HepG2 (cell line): ENCODE results near the gene ZBTB7A. TPM values are rescaled to one million over a fixed set of nuclear protein-coding genes. Genes with fewer than 3 reads are reported as not detected.

ENCODE experiments used
- ATAC-seq: fragments of 200-7000 bp; cut with Tn5 transposase; 3 replicates; pipeline ENCODE4 v1.9.1; 2020; ENCODE audit warnings: mild to moderate bottlenecking, moderate library complexity
- BruUV-seq: library from RNA; stranded (reverse); fragments of 400-500 nt; replicated peaks from 2 replicates; lab custom pipeline; 2021; lab: Mats Ljungman, UMichigan
- CTCF ChIA-PET: fragments of 300-600 bp; formaldehyde crosslinking; extraction: SDS; loops from one replicate; lab custom pipeline; 2021; ENCODE audit warnings: low total read pairs, inconsistent platforms, low intra/inter-chr PET ratio; lab: Yijun Ruan, JAX
- POLR2A ChIA-PET: fragments of 350-600 bp; sonication (Branson Sonifier 250); formaldehyde crosslinking; loops from one replicate; lab custom pipeline; 2020; ENCODE audit warnings: antibody characterized with exemption, inconsistent platforms; lab: Yijun Ruan, JAX
- DNase-seq: peaks from one replicate; pipeline ENCODE4 v3.0.0-alpha.2; 2015; ENCODE audit warnings: low spot score
- FAIRE-seq: peaks from 3 replicates; lab custom pipeline; 2011; peaks lifted over from hg19 to GRCh38; lab: Jason Lieb, UNC
- H2AFZ ChIP-seq: one replicate; pipeline ENCODE4 v1.6.1; 2011; ENCODE audit warnings: low read length, inconsistent platforms
- H3K27ac ChIP-seq: fragments of 300-600 bp; 3 replicates; pipeline ENCODE4 v1.8.0; 2011; ENCODE audit warnings: mixed run types, mild to moderate bottlenecking, mixed read lengths, low read length, inconsistent platforms; ENCODE audit not compliant: insufficient read depth; ENCODE audit errors: extremely low read length
- H3K27me3 ChIP-seq, 2 experiments: fragments of 200-600 bp in 1 of 2; 2 replicates in 1 of 2; 3 replicates in 1 of 2; pipeline versions ENCODE4 v1.6.0 to v1.8.0; 2011; ENCODE audit warnings: low read length in 2 of 2, mild to moderate bottlenecking in 2 of 2, moderate library complexity in 2 of 2, inconsistent platforms in 1 of 2; ENCODE audit not compliant: insufficient read depth in 2 of 2, control insufficient read depth in 1 of 2
- H3K36me3 ChIP-seq, 2 experiments: fragments of 200-600 bp in 1 of 2; replicated peaks in 1 of 2; 2 replicates in 1 of 2; 3 replicates in 1 of 2; pipeline versions ENCODE4 v1.5.1 to v1.8.0; 2011; ENCODE audit warnings: low read length in 2 of 2, inconsistent platforms in 1 of 2; ENCODE audit not compliant: insufficient read depth in 2 of 2, control insufficient read depth in 1 of 2
- H3K4me1 ChIP-seq: 2 replicates; pipeline ENCODE4 v1.5.1; 2012; ENCODE audit warnings: low read length, inconsistent platforms; ENCODE audit not compliant: insufficient read depth
- H3K4me2 ChIP-seq: 2 replicates; pipeline ENCODE4 v1.6.0; 2011; ENCODE audit warnings: low read depth, low read length, inconsistent platforms
- H3K4me3 ChIP-seq, 3 experiments: fragments of 200-600 bp in 1 of 3; sonication (generic), shearing (Covaris generic) in 1 of 3; replicated peaks in 1 of 3; 2 replicates each; pipeline ENCODE4 v1.5.1; 2011 to 2016; ENCODE audit warnings: low read length in 3 of 3, inconsistent platforms in 2 of 3, low read depth in 2 of 3, mild to moderate bottlenecking in 2 of 3, control low read depth in 1 of 3, mixed read lengths in 1 of 3; ENCODE audit not compliant: insufficient read depth in 1 of 3
- H3K79me2 ChIP-seq: one replicate; pipeline ENCODE4 v1.6.1; 2011; ENCODE audit warnings: low read length, inconsistent platforms; ENCODE audit not compliant: insufficient read depth
- H3K9ac ChIP-seq: 2 replicates; pipeline ENCODE4 v1.6.0; 2011; ENCODE audit warnings: mild to moderate bottlenecking, low read depth, low read length, inconsistent platforms; ENCODE audit not compliant: insufficient read depth
- H3K9me3 ChIP-seq: 2 replicates; pipeline ENCODE4 v1.5.1; 2012; ENCODE audit warnings: mild to moderate bottlenecking, low read length
- H4K20me1 ChIP-seq: 2 replicates; pipeline ENCODE4 v1.6.0; 2011; ENCODE audit warnings: inconsistent platforms, mild to moderate bottlenecking, low read length, moderate library complexity; ENCODE audit not compliant: insufficient read depth
- CREM ChIP-seq, 2 experiments: sonication (generic) in 1 of 2; formaldehyde crosslinking in 1 of 2; IDR thresholded peaks; 2 replicates each; pipeline versions ENCODE4 v1.4.0 to v1.6.1; 2016 to 2020; ENCODE audit warnings: antibody characterized with exemption in 1 of 2, mild to moderate bottlenecking in 1 of 2, missing genetic modification reagents in 1 of 2
- DDIT3 ChIP-seq: sonication (generic); formaldehyde crosslinking; IDR thresholded peaks from 2 replicates; pipeline ENCODE4 v1.4.0; 2020; ENCODE audit warnings: mild to moderate bottlenecking, missing genetic modification reagents
- SKI ChIP-seq: fragments of 450-650 bp; IDR thresholded peaks from one replicate; pipeline ENCODE4 v1.6.1; 2018; ENCODE audit warnings: mild to moderate bottlenecking; ENCODE audit not compliant: partially characterized antibody
- STAT6 ChIP-seq: sonication (generic); formaldehyde crosslinking; IDR thresholded peaks from 2 replicates; pipeline ENCODE4 v1.4.0; 2020; ENCODE audit warnings: missing genetic modification reagents, mild to moderate bottlenecking, borderline replicate concordance
- ZNF691 ChIP-seq: sonication (generic); formaldehyde crosslinking; IDR thresholded peaks from 2 replicates; pipeline ENCODE4 v1.4.0; 2020; ENCODE audit warnings: missing genetic modification reagents, low read depth, mild to moderate bottlenecking, borderline replicate concordance
- WGBS: methylation state at CpG from one replicate; pipeline ENCODE4 v1.1.6; 2017; ENCODE audit warnings: low lambda C conversion rate; 5-methylcytosine and 5-hydroxymethylcytosine counted together
- in situ Hi-C: cut with HindIII; loops from 2 replicates; pipeline ENCODE4 v1.10.0; 2017; ENCODE audit warnings: low pct_unique_long_range_greater_than_20kb; ENCODE audit not compliant: extremely low pct_ligation_motif_present
- intact Hi-C: fragments of 100-400 bp; cut with micrococcal nuclease; formaldehyde crosslinking; loops from one replicate; pipeline ENCODE4 v1.10.0; 2022; ENCODE audit not compliant: unreplicated experiment
- polyA plus RNA-seq, 8 experiments: library from polyadenylated mRNA; depleted of rRNA in 3 of 8; stranded (reverse) in 7 of 8; unstranded in 1 of 8; fragments of >200 nt; fragmentation: Illumina TruSeq in 4 of 8; extraction: Trizol in 4 of 8; gene quantifications; 2 replicates each; pipeline versions ENCODE4 v1.2.1 to v1.2.3, GENCODE V29; 2011 to 2016; ENCODE audit warnings: low read depth in 4 of 8, missing spikeins in 1 of 8, mixed read lengths in 1 of 8; ENCODE audit not compliant: insufficient read depth in 1 of 8
- total RNA-seq, 5 experiments: library from RNA; depleted of rRNA; stranded (reverse); fragments of >200 nt; fragmentation: Illumina TruSeq; extraction: Trizol; gene quantifications; 2 replicates each; pipeline ENCODE4 v1.2.3, GENCODE V29; 2016; ENCODE audit warnings: low read depth in 1 of 5

The ZBTB7A gene
- total and polyA plus RNA-seq, 2 of the 13 experiments (the other 11 are each of a cell fraction or from before 2014, with no cell fraction given): 3.6 to 4.0 TPM

- Histone ChIP-seq H3K9ac (no peak overlapping the region), H3K79me2 (no peaks in the 10 kb centered on the region), H3K27me3 (no peaks in the 10 kb centered on the region), H3K4me1 (no peaks in the 10 kb centered on the region), H3K9me3 (no peaks in the 10 kb centered on the region), H2AFZ (no peak overlapping the region), H4K20me1 (no peaks in the 10 kb centered on the region), H3K4me3 (no peak overlapping the region), H3K4me2 (no peak overlapping the region), H3K27ac (no peak overlapping the region), H3K36me3 (peaks cover 9 to 27% of the 10 kb centered on the region in 2 experiments; a peak in 4 of 5 replicates)
- intact Hi-C loops: no loop called here
- ATAC-seq: no peak
- no peak for FAIRE-seq
- in situ Hi-C loops: no loop called here
- CTCF ChIA-PET: no interaction called here
- BruUV-seq: no TSS peak
- WGBS: 94% methylated on average over 16 of the region's 16 CpGs
- POLR2A ChIA-PET: no interaction called here
- TF ChIP-seq SKI: no peak
- TF ChIP-seq STAT6 (CRISPR knock-in tag): no peak
- TF ChIP-seq CREM (IDR thresholded peaks at IDR 0.05): no peak
- no peak for TF ChIP-seq CREM (CRISPR knock-in tag; IDR thresholded peaks at IDR 0.05)
- no peak for TF ChIP-seq DDIT3 (CRISPR knock-in tag)
- no peak for TF ChIP-seq ZNF691 (CRISPR knock-in tag)
- DNase-seq: no peak
These were observed 39.6 kb downstream of the ZBTB7A start for GRCh38 chr19:4027146-4027545.
